HG03064 (cell line): ENCODE measurements around the gene COX7A1.
A peak's percentile ranks its signal among the peaks of the same experiment; 100 is the strongest.
"Not testable (repeated sequence)": the region's sequence is repeated elsewhere in the genome, so short reads cannot be mapped to it uniquely, and the experiment has no call there.

Experiments used
- ATAC-seq: cut with Tn5 transposase; IDR thresholded peaks from one replicate; pipeline ENCODE4 v1.9.1; 2021; ENCODE audit warnings: low read depth; ENCODE audit not compliant: unreplicated experiment

The COX7A1 gene

GRCh38 chr19:36142496-36142895 lies 9.8 kb downstream of the COX7A1 start:
- no peak for ATAC-seq

- ATAC-seq = no peak
Measured at GRCh38 chr19:36142046-36142445, 10.2 kb downstream of the COX7A1 start.

DNA sequence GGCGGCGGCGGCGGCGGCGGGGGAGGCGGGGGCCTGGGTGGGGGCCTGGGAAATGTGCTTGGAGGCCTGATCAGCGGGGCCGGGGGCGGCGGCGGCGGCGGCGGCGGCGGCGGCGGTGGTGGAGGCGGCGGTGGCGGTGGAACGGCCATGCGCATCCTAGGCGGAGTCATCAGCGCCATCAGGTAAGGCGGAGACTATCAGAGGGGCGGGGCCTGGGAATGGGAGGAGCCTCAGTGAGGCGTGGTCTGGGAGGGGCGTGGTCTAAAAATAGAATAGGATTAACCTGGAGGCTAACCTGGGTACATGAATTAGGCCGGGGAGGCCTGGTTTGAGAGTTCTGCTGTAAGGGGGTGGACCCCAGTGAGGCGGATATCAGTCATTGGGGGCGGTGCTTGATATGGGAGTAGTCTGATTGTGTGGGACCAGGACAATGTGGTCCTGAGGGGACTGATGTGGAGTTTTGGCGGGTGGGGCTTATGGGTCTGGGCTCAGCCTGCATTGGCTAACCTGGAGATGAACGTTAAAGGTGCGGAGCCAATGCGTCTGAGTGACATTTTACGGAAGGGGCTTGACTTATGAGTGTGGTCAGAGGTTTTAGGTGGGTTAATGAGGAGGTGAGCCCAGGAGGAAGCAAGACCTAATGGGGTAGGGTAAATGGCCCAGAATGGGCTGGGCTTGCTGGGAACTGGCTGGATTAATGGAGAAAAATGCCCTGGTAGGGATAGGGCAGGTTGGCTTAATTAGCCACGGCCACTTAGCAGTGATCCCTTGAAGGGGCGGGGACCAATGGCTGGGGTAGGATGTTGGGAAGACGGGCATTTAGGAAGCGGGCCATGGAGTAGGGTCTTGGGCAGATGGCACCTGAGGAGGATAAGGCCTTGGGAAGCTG lies 11.0 kb downstream of the COX7A1 start:
- no peak for ATAC-seq

DNA sequence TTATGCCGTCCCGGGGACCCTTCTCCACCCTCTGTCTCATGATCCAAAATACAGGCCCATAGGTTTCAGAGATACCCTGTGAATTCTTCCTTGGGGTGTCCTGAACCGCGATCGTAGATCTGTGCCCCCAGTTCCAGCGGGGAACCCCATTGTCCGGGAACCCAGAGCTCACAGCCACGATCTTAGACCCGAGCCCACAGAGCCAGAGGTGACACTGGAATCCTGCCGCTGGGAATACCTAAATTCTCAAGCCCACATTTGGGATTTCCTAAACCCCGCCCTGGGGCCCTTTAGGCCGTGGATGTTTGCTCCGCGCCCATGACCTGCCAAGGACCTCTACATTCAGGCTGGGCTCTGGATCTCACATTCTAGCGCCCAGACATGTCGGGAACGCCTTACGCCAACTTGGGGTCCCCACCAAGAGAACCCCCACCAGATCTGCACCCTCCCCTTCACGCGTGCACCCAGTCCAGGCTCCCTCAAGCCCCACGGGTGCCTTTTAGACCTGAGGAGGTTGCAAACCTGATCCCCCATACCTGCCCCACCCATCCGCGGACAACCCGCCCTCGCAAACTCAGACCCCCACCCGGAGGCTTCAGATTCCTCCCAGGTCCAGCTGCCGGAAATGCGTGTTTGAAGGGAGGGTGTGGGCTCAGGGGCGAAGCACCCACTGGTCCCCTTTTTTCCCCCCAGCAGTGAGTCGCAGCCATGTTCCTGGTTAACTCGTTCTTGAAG lies 11.8 kb downstream of the COX7A1 start:
- no peak for ATAC-seq

- ATAC-seq = peak; percentile 75
Measured at GRCh38 chr19:36139473-36140303, 12.6 kb downstream of the COX7A1 start, which contains the start of gene CAPNS1. Gene CAPNS1 (plus strand): TSS chr19:36140066. CDS start chr19:36141012, 946 bp downstream.

DNA sequence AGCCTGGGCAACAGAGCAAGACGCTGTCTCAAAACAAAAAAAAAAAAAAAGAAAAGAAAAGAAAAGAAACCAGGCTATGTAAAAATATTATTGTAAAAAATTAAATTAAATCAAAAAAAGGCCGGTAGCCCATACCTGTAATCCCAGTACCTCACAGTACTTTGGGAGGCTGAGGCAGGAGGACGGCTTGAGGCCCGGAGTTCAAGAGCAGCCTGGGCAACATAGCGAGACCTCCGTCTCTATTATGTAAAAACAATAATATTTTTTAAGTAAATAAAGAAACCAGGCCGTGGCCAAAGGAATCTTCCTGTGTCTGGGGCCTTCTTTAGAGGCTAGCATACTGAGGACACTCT lies 13.2 kb downstream of the COX7A1 start:
- ATAC-seq = no peak

GRCh38 chr19:36136964-36137686 lies 15.1 kb downstream of the COX7A1 start:
- no peak for ATAC-seq

- ATAC-seq = not testable (repeated sequence)
Measured at GRCh38 chr19:36134867-36135266, 17.4 kb downstream of the COX7A1 start.

DNA sequence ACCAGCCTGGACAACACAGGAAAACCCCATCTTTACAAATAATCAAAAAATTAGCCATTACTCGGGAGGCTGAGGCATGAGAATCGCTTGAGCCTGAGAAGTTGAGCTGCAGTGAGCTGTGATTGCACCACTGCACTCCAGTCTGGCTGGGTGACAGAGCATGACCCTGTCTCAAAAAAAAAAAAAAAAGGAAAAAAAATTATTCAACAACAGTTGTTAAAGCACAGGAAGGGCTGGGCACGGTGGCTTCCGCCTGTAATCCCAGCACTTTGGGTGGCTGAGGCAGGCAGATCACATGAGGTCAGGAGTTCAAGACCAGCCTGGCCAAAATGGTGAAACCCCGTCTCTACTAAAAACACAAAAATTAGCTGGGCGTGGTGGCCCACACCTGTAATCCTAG lies 21.0 kb downstream of the COX7A1 start:
- not testable (repeated sequence) for ATAC-seq

GRCh38 chr19:36128392-36128736 lies 23.9 kb downstream of the COX7A1 start:
- ATAC-seq = peak; percentile 13

GRCh38 chr19:36125557-36125956 lies 26.7 kb downstream of the COX7A1 start:
- no peak for ATAC-seq

DNA sequence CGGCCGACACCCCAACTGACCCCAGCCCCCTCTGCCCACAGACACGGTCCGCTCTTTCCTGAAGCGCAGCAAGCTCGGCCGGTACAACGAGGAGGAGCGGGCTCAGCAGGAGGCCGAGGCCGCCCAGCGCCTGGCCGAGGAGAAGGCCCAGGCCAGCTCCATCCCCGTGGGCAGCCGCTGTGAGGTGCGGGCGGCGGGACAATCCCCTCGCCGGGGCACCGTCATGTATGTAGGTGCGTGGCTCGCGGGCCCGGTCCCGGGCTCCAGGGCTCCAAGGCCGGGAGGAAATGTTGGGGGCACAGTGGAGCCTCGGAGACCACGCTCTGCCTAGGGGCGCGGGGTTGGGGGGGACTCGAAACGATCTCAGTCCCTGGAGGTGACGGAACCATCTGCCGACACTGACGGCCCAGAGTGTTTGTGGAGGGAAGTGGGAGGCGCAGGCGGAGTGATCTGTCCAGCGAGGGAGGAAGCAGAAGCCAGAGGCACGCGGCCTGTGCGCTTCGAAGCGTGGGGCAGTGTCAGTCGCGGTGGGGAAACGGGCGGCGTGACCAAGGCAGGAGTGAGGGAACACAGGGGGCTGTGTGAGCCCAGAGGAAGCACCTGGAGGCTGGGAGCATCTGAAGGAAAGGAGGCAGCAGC lies 30.6 kb downstream of the COX7A1 start:
- no peak for ATAC-seq

GRCh38 chr19:36120984-36121358 lies 31.3 kb downstream of the COX7A1 start:
- no peak for ATAC-seq

DNA sequence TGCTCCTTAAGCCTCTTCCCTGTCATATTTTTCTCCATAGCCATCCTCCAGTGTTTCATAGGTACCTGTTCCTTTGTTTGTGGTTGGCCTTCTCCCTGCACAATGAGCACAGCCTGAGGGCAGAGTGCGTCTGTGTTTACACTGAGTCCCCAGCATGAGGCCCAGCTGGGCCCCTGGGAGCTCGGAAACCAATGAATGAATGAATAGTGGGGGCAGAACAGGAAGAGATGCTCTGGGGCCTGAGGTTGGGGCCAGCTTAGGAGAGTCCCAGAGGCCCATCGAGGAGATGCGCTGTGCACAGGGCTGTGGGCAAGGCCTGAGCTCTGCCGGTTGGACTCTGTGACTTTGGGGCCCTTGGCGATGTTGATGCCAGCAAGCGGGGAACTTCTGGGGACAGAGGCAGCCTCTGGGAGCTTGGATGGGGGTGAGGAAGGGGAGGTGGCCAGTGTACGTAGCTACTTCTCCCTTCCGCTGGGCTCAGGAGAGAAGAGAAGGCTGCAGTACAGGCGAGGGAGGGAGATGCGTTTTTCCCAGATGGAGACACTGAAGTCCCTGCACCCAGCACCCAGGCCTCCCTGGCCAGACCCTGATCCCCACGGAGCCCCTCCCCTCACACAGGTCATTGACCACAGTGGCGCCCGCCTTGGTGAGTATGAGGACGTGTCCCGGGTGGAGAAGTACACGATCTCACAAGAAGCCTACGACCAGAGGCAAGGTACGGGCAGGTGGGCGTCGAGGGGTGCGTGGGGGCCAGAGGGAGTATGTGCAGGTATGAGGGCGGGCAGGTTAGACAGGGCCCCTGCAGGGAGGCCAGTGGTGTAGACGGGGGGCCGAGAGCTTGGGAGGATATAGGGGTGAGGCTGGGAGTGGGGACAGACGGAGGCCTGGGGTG lies 31.9 kb downstream of the COX7A1 start:
- no peak for ATAC-seq

GRCh38 chr19:36116344-36116637 lies 36.0 kb downstream of the COX7A1 start:
- no peak for ATAC-seq

DNA sequence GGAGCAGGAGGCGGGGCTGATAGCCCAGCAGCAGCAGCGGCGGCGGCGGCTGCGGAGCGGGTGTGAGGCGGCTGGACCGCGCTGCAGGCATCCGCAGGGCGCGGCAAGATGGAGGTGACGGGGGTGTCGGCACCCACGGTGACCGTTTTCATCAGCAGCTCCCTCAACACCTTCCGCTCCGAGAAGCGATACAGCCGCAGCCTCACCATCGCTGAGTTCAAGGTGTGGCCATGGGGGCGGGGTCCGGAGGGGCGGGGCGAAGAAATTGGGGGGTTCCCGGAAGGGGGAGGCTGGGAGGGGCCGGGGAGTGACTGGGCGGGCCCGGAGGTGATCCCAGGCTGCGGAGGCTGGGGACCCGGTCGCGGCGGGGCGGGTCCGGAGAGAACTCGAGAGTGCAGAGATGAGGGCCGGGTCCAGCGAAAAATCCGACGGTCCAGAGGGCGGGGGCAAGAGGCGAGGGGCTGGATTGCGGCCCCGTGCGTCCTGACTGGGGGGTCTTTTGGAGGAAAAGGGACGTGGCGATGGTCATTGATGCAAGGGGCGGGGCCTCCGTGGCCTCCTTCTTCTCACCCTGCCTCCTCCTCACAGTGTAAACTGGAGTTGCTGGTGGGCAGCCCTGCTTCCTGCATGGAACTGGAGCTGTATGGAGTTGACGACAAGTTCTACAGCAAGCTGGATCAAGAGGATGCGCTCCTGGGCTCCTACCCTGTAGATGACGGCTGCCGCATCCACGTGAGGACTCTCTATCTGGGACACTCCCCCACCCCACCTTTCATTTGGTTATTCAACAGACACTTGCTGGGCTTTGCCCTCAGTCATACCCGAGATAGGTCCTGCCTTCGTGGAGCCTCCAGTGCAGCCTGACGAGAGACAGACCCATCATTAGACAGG lies 36.5 kb downstream of the COX7A1 start, which contains the start of gene TBCB:
TBCB (plus strand) TSS at position 16 of the 891 bp plus-strand sequence; CDS start at position 109, 93 bp downstream.
- ATAC-seq = peak; percentile 41

- peak; percentile 62 for ATAC-seq
Measured at GRCh38 chr19:36114721-36115452, 37.4 kb downstream of the COX7A1 start, which contains the start of gene POLR2I. Gene POLR2I (minus strand): TSS chr19:36114875. CDS start chr19:36114856, 19 bp downstream.
